Liver (tissue), 9 donors: ENCODE measurements around the gene FMN1. TPM values are rescaled to one million over a fixed set of nuclear protein-coding genes. Genes with fewer than 3 reads are reported as not detected.
A peak's percentile ranks its signal among the peaks of the same experiment; 100 is the strongest.

Experiments
- DNase-seq: peaks from one replicate; pipeline ENCODE4 v3.0.0-alpha.2; 2017; ENCODE audit warnings: low spot score
- H3K27ac ChIP-seq, 2 donors: one replicate each; pipeline ENCODE4 v1.7.0; 2013; ENCODE audit warnings: inconsistent platforms in 2 of 2, low read length in 2 of 2, control low read depth in 1 of 2, low read depth in 1 of 2, mild to moderate bottlenecking in 1 of 2
- H3K27me3 ChIP-seq, 4 donors: one replicate each; pipeline versions ENCODE4 v1.6.1 to v1.7.0; 2013; ENCODE audit warnings: low read length in 3 of 4, inconsistent platforms in 1 of 4, mild to moderate bottlenecking in 1 of 4, moderate library complexity in 1 of 4; ENCODE audit not compliant: control insufficient read depth in 4 of 4, insufficient read depth in 4 of 4
- H3K36me3 ChIP-seq, 4 donors: one replicate each; pipeline versions ENCODE4 v1.6.1 to v1.7.0; 2013; ENCODE audit warnings: low read length in 3 of 4, mild to moderate bottlenecking in 3 of 4, low read depth in 1 of 4, moderate library complexity in 1 of 4; ENCODE audit not compliant: control insufficient read depth in 4 of 4, insufficient read depth in 3 of 4
- H3K4me1 ChIP-seq, 4 donors: one replicate each; pipeline versions ENCODE4 v1.6.1 to v1.7.0; 2013; ENCODE audit warnings: low read length in 3 of 4, mild to moderate bottlenecking in 3 of 4, moderate library complexity in 1 of 4; ENCODE audit not compliant: control insufficient read depth in 4 of 4, insufficient read depth in 4 of 4
- H3K4me3 ChIP-seq, 3 donors: one replicate each; pipeline versions ENCODE4 v1.6.1 to v1.7.0; 2013; ENCODE audit warnings: low read length in 3 of 3, control low read depth in 1 of 3, low read depth in 1 of 3, mild to moderate bottlenecking in 1 of 3
- H3K9ac ChIP-seq, 2 donors: one replicate each; pipeline ENCODE4 v1.7.0; 2013; ENCODE audit warnings: low read length in 2 of 2, mild to moderate bottlenecking in 2 of 2, moderate library complexity in 2 of 2, control low read depth in 1 of 2, low read depth in 1 of 2
- H3K9me3 ChIP-seq, 4 donors: one replicate each; pipeline versions ENCODE4 v1.6.1 to v1.7.0; 2013; ENCODE audit warnings: low read length in 3 of 4; ENCODE audit not compliant: control insufficient read depth in 4 of 4
- ATF3 ChIP-seq: IDR thresholded peaks from 2 replicates; pipeline ENCODE4 v1.6.1; 2016; ENCODE audit warnings: antibody characterized with exemption
- EGR1 ChIP-seq, 2 donors: IDR thresholded peaks; 2 replicates each; pipeline ENCODE4 v1.6.1; 2016 to 2018; ENCODE audit warnings: antibody characterized with exemption in 2 of 2, low read depth in 2 of 2
- FOXA1 ChIP-seq: IDR thresholded peaks from 2 replicates; pipeline ENCODE4 v1.6.1; 2016; ENCODE audit warnings: antibody characterized with exemption
- FOXA2 ChIP-seq: IDR thresholded peaks from 2 replicates; pipeline ENCODE4 v1.6.1; 2016; ENCODE audit warnings: antibody characterized with exemption
- HNF4A ChIP-seq, 2 donors: conservative IDR thresholded peaks; 2 replicates each; pipeline ENCODE4 v1.6.1; 2016; ENCODE audit warnings: antibody characterized with exemption in 2 of 2, mild to moderate bottlenecking in 2 of 2
- HNF4G ChIP-seq: IDR thresholded peaks from 2 replicates; pipeline ENCODE4 v1.6.1; 2016; ENCODE audit warnings: antibody characterized with exemption
- JUND ChIP-seq, 2 donors: IDR thresholded peaks; 2 replicates each; pipeline ENCODE4 v1.6.1; 2016; ENCODE audit warnings: antibody characterized with exemption in 2 of 2
- MAX ChIP-seq: IDR thresholded peaks from 2 replicates; pipeline ENCODE4 v1.6.1; 2016; ENCODE audit warnings: antibody characterized with exemption
- NR2F2 ChIP-seq: IDR thresholded peaks from 2 replicates; pipeline ENCODE4 v1.6.1; 2016; ENCODE audit warnings: antibody characterized with exemption
- RAD21 ChIP-seq, 2 donors: IDR thresholded peaks; 2 replicates each; pipeline ENCODE4 v1.6.1; 2016; ENCODE audit warnings: antibody characterized with exemption in 2 of 2, mild to moderate bottlenecking in 2 of 2
- RXRA ChIP-seq, 2 donors: IDR thresholded peaks; 2 replicates each; pipeline ENCODE4 v1.6.1; 2017 to 2018; ENCODE audit warnings: antibody characterized with exemption in 2 of 2, mild to moderate bottlenecking in 1 of 2
- SP1 ChIP-seq: IDR thresholded peaks from 2 replicates; pipeline ENCODE4 v1.6.1; 2018; ENCODE audit warnings: antibody characterized with exemption, mild to moderate bottlenecking
- TAF1 ChIP-seq: conservative IDR thresholded peaks from 2 replicates; pipeline ENCODE4 v1.6.1; 2016; ENCODE audit warnings: antibody characterized with exemption, mild to moderate bottlenecking
- ZBTB33 ChIP-seq: IDR thresholded peaks from 2 replicates; pipeline ENCODE4 v1.6.1; 2016; ENCODE audit warnings: antibody characterized with exemption
- WGBS: extraction: QIAGEN DNeasy Blood & Tissue Kit; methylation state at CpG from one replicate; pipeline ENCODE4 v1.1.7; 2013; 5-methylcytosine and 5-hydroxymethylcytosine counted together
- polyA plus RNA-seq, 2 donors: library from polyadenylated mRNA; stranded (reverse) in 1 of 2; unstranded in 1 of 2; fragments of 200-250 nt in 1 of 2; fragments of >200 nt in 1 of 2; fragmentation: Nextera tagmentation in 1 of 2; extraction: Ambion mirVana in 1 of 2; gene quantifications; one replicate each; pipeline versions ENCODE4 v1.2.1 to v1.2.3, GENCODE V29; 2013 to 2015
- total RNA-seq, 2 donors: library from RNA; depleted of rRNA; stranded (reverse); fragments of >200 nt; gene quantifications; one replicate each; pipeline ENCODE4 v1.2.3, GENCODE V29; 2014
- TF ChIP-seq, protein P1 (sequence below): fragments of 150-350 bp; IDR thresholded peaks from 2 replicates; pipeline ENCODE4 v1.5.1; 2017; ENCODE audit warnings: improper control_type of control experiment, low read depth, low read length; ENCODE audit not compliant: missing input control
- TF ChIP-seq, protein P2 (sequence below): IDR thresholded peaks from 2 replicates; pipeline ENCODE4 v1.6.1; 2016; ENCODE audit warnings: antibody characterized with exemption, mild to moderate bottlenecking
- donor health status: healthy.
- donor health status: healthy.
- donor health status: healthy.
- donor health status: healthy.
- donor health status: healthy.

Gene FMN1
- total and polyA plus RNA-seq, 4 donors = 0.21 to 5.4 (median 0.53) TPM

DNA sequence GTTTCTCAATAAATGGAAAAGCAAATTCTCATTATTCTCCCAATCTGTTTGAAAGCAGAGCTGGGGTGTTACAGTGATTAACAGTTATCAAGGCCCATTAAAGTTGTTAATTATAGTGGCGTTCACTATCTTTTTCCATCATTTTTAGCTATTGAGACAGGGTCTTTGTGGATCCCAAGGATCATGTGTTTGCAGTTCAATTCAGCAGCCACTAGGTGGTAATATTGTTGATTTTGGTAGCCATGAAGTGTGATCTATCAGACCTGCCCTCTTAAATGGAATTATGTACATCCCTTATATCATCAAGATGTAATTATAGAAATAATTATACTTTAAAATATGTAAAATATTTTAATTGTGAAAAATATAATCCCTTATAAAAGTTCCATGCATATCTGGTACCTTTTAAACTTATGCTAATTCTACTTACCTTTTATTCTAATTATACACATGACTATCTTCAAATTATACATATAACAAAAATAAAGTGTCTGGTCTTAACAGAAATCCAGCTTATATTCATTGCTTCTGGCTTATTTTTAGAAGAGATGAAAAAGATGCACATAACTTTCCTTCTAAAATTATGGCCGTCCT lies 350.3 kb downstream of the FMN1 start:
- Histone ChIP-seq H3K9me3 (no peaks in the 10 kb centered on the region), H3K4me3 (no peak overlapping the region), H3K9ac (no peak overlapping the region), H3K27ac (no peak overlapping the region), H3K36me3 (no peaks in the 10 kb centered on the region), H3K4me1 (no peaks in the 10 kb centered on the region), H3K27me3 (peaks cover 0 to 5% (median 0%) of the 10 kb centered on the region in 4 donors)
- TF ChIP-seq, protein P1, sequence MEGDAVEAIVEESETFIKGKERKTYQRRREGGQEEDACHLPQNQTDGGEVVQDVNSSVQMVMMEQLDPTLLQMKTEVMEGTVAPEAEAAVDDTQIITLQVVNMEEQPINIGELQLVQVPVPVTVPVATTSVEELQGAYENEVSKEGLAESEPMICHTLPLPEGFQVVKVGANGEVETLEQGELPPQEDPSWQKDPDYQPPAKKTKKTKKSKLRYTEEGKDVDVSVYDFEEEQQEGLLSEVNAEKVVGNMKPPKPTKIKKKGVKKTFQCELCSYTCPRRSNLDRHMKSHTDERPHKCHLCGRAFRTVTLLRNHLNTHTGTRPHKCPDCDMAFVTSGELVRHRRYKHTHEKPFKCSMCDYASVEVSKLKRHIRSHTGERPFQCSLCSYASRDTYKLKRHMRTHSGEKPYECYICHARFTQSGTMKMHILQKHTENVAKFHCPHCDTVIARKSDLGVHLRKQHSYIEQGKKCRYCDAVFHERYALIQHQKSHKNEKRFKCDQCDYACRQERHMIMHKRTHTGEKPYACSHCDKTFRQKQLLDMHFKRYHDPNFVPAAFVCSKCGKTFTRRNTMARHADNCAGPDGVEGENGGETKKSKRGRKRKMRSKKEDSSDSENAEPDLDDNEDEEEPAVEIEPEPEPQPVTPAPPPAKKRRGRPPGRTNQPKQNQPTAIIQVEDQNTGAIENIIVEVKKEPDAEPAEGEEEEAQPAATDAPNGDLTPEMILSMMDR = peak; percentile 51
- TF ChIP-seq ATF3 (no peak), RAD21 (IDR thresholded peaks at IDR 0.05) (peak; percentile 63 to 75)
- WGBS = 66% methylated on average over 2 of the region's 2 CpGs
- DNase-seq = no peak

DNA sequence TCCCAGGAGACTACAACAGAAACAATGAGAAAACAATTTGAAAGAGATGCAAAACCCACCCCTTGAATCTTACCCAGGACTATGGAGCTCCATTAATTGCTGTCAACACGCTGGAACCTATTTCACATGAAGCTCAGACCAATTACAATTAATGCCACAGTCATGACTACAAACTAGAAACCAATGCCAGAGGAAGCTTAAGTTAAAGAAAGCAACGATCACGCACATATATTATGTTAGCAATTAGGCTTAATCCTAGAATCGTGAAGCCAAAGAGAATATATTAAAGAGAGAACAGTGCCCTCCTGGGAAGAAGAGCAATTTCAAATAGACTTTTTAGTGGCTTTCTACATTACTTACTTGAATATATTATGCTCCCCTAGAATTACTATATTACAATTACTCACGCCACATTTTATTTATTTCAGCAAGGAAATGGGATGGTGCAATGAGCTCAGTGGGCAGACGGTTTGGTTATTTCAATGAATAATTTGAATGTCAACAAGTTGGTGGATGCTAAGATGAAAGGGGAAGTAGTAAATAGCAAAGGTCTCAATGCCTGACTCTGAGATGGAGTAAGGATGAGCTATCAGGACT lies 351.2 kb downstream of the FMN1 start:
- DNase-seq = no peak

More for the DNA sequence above, 351.2 kb downstream of the FMN1 start:
- Histone ChIP-seq H3K4me3 (no peak overlapping the region), H3K9me3 (no peaks in the 10 kb centered on the region), H3K4me1 (no peaks in the 10 kb centered on the region), H3K27me3 (peaks cover 0 to 5% (median 0%) of the 10 kb centered on the region in 4 donors), H3K27ac (no peak overlapping the region), H3K9ac (no peak overlapping the region), H3K36me3 (no peaks in the 10 kb centered on the region)
- TF ChIP-seq, protein P2, sequence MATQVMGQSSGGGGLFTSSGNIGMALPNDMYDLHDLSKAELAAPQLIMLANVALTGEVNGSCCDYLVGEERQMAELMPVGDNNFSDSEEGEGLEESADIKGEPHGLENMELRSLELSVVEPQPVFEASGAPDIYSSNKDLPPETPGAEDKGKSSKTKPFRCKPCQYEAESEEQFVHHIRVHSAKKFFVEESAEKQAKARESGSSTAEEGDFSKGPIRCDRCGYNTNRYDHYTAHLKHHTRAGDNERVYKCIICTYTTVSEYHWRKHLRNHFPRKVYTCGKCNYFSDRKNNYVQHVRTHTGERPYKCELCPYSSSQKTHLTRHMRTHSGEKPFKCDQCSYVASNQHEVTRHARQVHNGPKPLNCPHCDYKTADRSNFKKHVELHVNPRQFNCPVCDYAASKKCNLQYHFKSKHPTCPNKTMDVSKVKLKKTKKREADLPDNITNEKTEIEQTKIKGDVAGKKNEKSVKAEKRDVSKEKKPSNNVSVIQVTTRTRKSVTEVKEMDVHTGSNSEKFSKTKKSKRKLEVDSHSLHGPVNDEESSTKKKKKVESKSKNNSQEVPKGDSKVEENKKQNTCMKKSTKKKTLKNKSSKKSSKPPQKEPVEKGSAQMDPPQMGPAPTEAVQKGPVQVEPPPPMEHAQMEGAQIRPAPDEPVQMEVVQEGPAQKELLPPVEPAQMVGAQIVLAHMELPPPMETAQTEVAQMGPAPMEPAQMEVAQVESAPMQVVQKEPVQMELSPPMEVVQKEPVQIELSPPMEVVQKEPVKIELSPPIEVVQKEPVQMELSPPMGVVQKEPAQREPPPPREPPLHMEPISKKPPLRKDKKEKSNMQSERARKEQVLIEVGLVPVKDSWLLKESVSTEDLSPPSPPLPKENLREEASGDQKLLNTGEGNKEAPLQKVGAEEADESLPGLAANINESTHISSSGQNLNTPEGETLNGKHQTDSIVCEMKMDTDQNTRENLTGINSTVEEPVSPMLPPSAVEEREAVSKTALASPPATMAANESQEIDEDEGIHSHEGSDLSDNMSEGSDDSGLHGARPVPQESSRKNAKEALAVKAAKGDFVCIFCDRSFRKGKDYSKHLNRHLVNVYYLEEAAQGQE = no peak
- TF ChIP-seq ZBTB33 = no peak
- no peak for TF ChIP-seq NR2F2
- TF ChIP-seq ATF3 = no peak
- TF ChIP-seq TAF1 = no peak
- TF ChIP-seq, protein P1 = no peak
- TF ChIP-seq EGR1 (IDR thresholded peaks at IDR 0.05; ENCODE audit: low read depth in 2 of 2) = no peak
- TF ChIP-seq RXRA (IDR thresholded peaks at IDR 0.05) = no peak
- TF ChIP-seq MAX = no peak
- TF ChIP-seq FOXA2 = no peak
- TF ChIP-seq HNF4G = no peak
- TF ChIP-seq JUND (IDR thresholded peaks at IDR 0.05) = no peak
- TF ChIP-seq RAD21 (IDR thresholded peaks at IDR 0.05) = no peak
- no peak for TF ChIP-seq SP1
- TF ChIP-seq HNF4A (conservative IDR thresholded peaks at IDR 0.05) = no peak
- TF ChIP-seq FOXA1 = no peak
- 71% methylated on average over 6 of the region's 6 CpGs for WGBS
